Hepatocyte (in vitro differentiated cells): Measurements from ENCODE around the gene PTPRD.

ENCODE experiments used
- EZH2 ChIP-seq: fragments of 200-600 bp; sonication (generic); IDR thresholded peaks from 2 replicates; pipeline ENCODE4 v1.6.1; 2016; ENCODE audit warnings: antibody characterized with exemption, mild to moderate bottlenecking, borderline replicate concordance
- EZH2phosphoT487 ChIP-seq: fragments of 200-600 bp; sonication (generic); IDR thresholded peaks from one replicate; pipeline ENCODE4 v1.6.1; 2018; ENCODE audit warnings: antibody characterized with exemption, mild to moderate bottlenecking, low read depth, moderate library complexity; ENCODE audit not compliant: unreplicated experiment, severe bottlenecking
- TF ChIP-seq, protein P1 (sequence below): fragments of 200-600 bp; sonication (generic); IDR thresholded peaks from 2 replicates; pipeline ENCODE4 v1.5.1; 2016; ENCODE audit warnings: antibody characterized with exemption, mild to moderate bottlenecking; ENCODE audit not compliant: poor library complexity

DNA sequence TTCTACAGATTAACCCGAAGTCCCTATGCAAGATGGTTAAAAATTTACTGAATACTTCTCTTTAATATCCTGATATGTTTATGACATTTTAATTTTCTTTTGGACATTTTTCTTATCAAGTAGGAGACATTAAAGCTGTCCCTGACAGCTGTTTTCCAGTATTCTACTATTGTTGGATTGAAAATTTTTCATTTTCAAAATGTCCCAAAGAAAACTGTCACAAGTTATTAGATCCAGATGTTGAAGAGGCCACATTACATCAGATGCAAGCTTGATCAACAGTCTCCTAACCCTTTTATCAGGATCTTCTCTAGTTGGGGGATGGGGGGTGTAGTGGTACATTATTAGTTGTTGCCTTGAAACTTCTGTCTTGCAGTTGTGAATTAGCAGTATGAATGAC lies 1410.5 kb downstream of the PTPRD start:
- no peak for TF ChIP-seq EZH2
- TF ChIP-seq, protein P1, sequence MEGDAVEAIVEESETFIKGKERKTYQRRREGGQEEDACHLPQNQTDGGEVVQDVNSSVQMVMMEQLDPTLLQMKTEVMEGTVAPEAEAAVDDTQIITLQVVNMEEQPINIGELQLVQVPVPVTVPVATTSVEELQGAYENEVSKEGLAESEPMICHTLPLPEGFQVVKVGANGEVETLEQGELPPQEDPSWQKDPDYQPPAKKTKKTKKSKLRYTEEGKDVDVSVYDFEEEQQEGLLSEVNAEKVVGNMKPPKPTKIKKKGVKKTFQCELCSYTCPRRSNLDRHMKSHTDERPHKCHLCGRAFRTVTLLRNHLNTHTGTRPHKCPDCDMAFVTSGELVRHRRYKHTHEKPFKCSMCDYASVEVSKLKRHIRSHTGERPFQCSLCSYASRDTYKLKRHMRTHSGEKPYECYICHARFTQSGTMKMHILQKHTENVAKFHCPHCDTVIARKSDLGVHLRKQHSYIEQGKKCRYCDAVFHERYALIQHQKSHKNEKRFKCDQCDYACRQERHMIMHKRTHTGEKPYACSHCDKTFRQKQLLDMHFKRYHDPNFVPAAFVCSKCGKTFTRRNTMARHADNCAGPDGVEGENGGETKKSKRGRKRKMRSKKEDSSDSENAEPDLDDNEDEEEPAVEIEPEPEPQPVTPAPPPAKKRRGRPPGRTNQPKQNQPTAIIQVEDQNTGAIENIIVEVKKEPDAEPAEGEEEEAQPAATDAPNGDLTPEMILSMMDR = no peak
- no peak for TF ChIP-seq EZH2phosphoT487
